Tibial artery (tissue), 4 donors: ENCODE data around the gene SMYD3.

ENCODE experiments used
- DNase-seq, 2 donors: peaks; one replicate each; pipeline ENCODE4 v3.0.0-alpha.2; 2019
- H3K27ac ChIP-seq, 2 donors: fragments of 200-600 bp; sonication (generic) in 1 of 2; 1 replicate in 1 of 2; 2 replicates in 1 of 2; pipeline ENCODE4 v1.5.1; 2018 to 2019; ENCODE audit warnings: mild to moderate bottlenecking in 1 of 2
- H3K27me3 ChIP-seq, 2 donors: fragments of 200-600 bp; sonication (generic) in 1 of 2; one replicate each; pipeline versions ENCODE4 v1.5.1 to v1.6.0; 2016 to 2019
- H3K36me3 ChIP-seq, 3 donors: fragments of 200-600 bp; sonication (generic) in 2 of 3; one replicate each; pipeline ENCODE4 v1.5.1; 2016 to 2019; ENCODE audit warnings: mild to moderate bottlenecking in 2 of 3
- H3K4me1 ChIP-seq, 4 donors: fragments of 200-600 bp; sonication (generic) in 2 of 4; 1 replicate in 3 of 4; 2 replicates in 1 of 4; pipeline ENCODE4 v1.5.1; 2016 to 2019
- H3K4me3 ChIP-seq, 2 donors: fragments of 200-600 bp; sonication (generic) in 1 of 2; 1 replicate in 1 of 2; 2 replicates in 1 of 2; pipeline ENCODE4 v1.5.1; 2018 to 2019; ENCODE audit warnings: mild to moderate bottlenecking in 2 of 2
- H3K9me3 ChIP-seq, 3 donors: fragments of 200-600 bp; sonication (generic) in 1 of 3; one replicate each; pipeline ENCODE4 v1.5.1; 2016 to 2019
- CTCF ChIP-seq, 2 experiments: fragments of 200-600 bp in 1 of 2; fragments of 450-650 bp in 1 of 2; IDR thresholded peaks; one replicate each; pipeline ENCODE4 v1.5.1; 2017 to 2019; ENCODE audit warnings: antibody characterized with exemption in 2 of 2, mild to moderate bottlenecking in 1 of 2, moderate library complexity in 1 of 2
- intact Hi-C: fragments of 100-400 bp; cut with DNase I; formaldehyde crosslinking; loops from one replicate; pipeline ENCODE4 v1.15.0; 2023; ENCODE audit warnings: low total_unique reads

The SMYD3 gene

DNA sequence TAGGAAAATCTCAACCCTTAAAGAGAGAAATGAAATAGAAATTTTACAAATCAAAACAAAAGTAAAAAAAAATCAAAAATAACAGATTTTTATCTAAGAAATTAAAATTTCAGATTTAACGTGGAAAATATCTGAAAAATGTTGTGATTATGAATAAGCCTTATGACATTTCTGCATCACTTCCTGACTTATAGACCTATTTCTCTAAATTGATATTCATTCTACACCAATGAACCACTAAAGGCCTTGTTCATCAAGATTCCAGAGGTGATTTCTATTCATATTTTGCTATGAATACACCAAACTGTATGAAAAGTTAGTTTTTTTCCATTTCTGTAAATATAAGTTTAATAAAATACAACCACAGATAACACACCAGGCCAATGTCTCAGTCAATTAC is 261.5 kb downstream of the SMYD3 start:
- H3K4me1 ChIP-seq = no peaks in the 10 kb centered on the region
- H3K36me3 ChIP-seq = no peaks in the 10 kb centered on the region
- no peak for TF ChIP-seq CTCF (IDR thresholded peaks at IDR 0.05)

GRCh38 chr1:246232126-246232525 is 275.0 kb downstream of the SMYD3 start:
- no peak overlapping the region for H3K4me3 ChIP-seq

More for the DNA sequence above, 261.5 kb downstream of the SMYD3 start:
- Histone ChIP-seq H3K27ac (no peak overlapping the region), H3K4me3 (no peak overlapping the region), H3K9me3 (no peaks in the 10 kb centered on the region), H3K27me3 (no peaks in the 10 kb centered on the region)
- intact Hi-C loops = no loop called here
- DNase-seq = no peak

DNA sequence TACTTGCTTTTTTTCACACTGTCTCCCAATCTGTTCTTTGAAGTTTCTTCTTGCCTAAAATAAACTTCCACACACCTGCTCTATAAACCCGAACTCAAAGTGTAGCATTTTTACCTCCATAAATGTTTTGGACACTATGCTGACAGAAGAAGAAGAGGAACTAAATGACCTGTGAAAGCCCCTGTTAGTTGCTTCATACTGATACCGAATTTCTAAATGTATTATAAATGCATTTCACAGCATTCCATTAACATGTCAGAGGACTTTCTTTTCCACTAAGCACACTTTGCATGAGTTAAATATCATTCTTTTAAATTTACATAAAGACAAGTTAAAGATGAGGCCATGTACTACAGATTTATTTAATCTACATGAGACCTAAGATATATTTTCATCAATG is 281.0 kb downstream of the SMYD3 start:
- Histone ChIP-seq H3K4me3 (no peak overlapping the region), H3K27ac (no peak overlapping the region), H3K36me3 (no peaks in the 10 kb centered on the region), H3K4me1 (no peaks in the 10 kb centered on the region), H3K9me3 (no peaks in the 10 kb centered on the region), H3K27me3 (no peaks in the 10 kb centered on the region)
- no peak for DNase-seq
- intact Hi-C loops = no loop called here
- TF ChIP-seq CTCF (IDR thresholded peaks at IDR 0.05) = no peak

More at GRCh38 chr1:246232126-246232525, 275.0 kb downstream of the SMYD3 start:
- intact Hi-C loops = no loop called here
- no peaks in the 10 kb centered on the region for H3K36me3 ChIP-seq
- H3K9me3 ChIP-seq = no peaks in the 10 kb centered on the region
- H3K27ac ChIP-seq = no peak overlapping the region
- TF ChIP-seq CTCF (IDR thresholded peaks at IDR 0.05) = no peak
- H3K27me3 ChIP-seq = no peaks in the 10 kb centered on the region
- H3K4me1 ChIP-seq = no peaks in the 10 kb centered on the region
- no peak for DNase-seq

GRCh38 chr1:246221485-246222255 is 285.4 kb downstream of the SMYD3 start:
- TF ChIP-seq CTCF (IDR thresholded peaks at IDR 0.05) = no peak
- no peaks in the 10 kb centered on the region for H3K27me3 ChIP-seq
- no peaks in the 10 kb centered on the region for H3K36me3 ChIP-seq
- H3K27ac ChIP-seq = no peak overlapping the region
- H3K4me3 ChIP-seq = no peak overlapping the region
- intact Hi-C loops = no loop called here
- H3K9me3 ChIP-seq = no peaks in the 10 kb centered on the region
- no peaks in the 10 kb centered on the region for H3K4me1 ChIP-seq
- no peak for DNase-seq

DNA sequence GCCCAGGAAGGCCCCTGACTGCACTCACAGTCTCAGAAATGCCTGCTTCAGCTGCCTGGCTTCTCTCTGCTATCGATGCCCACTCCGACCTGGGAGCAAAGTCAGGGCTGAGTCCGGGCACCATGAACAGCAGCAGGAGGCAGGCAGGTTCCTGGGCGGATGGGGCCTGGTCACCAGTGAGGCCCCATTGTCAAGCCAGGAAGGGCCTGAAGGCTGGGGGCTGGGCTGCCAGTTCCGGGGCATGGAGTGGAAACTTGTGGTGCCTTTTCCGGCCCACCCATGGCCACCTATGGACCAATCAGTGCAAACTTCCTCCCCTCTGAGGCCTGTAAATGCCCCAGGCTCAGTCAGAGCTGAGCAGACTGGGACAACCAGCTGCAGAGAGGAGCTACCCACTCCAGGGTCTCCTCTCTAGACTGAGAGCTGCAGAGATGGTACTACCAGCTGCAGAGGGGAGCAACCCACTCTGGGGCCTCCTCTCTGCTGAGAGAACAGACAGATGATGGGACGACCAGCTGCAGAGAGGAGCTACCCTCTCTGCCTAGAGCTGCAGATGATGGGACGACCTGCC is 286.5 kb downstream of the SMYD3 start:
- Histone ChIP-seq H3K4me3 (no peak overlapping the region), H3K36me3 (no peaks in the 10 kb centered on the region), H3K4me1 (no peaks in the 10 kb centered on the region), H3K27me3 (no peaks in the 10 kb centered on the region), H3K9me3 (no peaks in the 10 kb centered on the region), H3K27ac (no peak overlapping the region)
- TF ChIP-seq CTCF (IDR thresholded peaks at IDR 0.05) = no peak
- DNase-seq = no peak
- intact Hi-C loops = no loop called here
